Breast epithelium (tissue), 4 donors: ENCODE results near the gene THSD4. TPM values are rescaled to one million over a fixed set of nuclear protein-coding genes. Genes with fewer than 3 reads are reported as not detected.

Experiments
- DNase-seq, 2 donors: peaks; one replicate each; pipeline ENCODE4 v3.0.0-alpha.2; 2019; ENCODE audit warnings: low spot score in 2 of 2
- H3K27ac ChIP-seq, 2 donors: fragments of 200-600 bp; sonication (generic) in 1 of 2; one replicate each; pipeline ENCODE4 v1.5.1; 2016 to 2019; ENCODE audit warnings: mild to moderate bottlenecking in 1 of 2
- H3K27me3 ChIP-seq, 2 donors: fragments of 200-600 bp; sonication (generic) in 1 of 2; one replicate each; pipeline versions ENCODE4 v1.5.1 to v1.6.0; 2017 to 2019; ENCODE audit warnings: control low read depth in 1 of 2, mild to moderate bottlenecking in 1 of 2
- H3K36me3 ChIP-seq: fragments of 200-600 bp; one replicate; pipeline ENCODE4 v1.5.1; 2019
- H3K4me1 ChIP-seq, 2 donors: fragments of 200-600 bp; sonication (generic); one replicate each; pipeline ENCODE4 v1.5.1; 2016 to 2019; ENCODE audit warnings: control low read depth in 1 of 2
- H3K4me3 ChIP-seq, 3 donors: fragments of 200-600 bp; sonication (generic); 1 replicate in 2 of 3; 2 replicates in 1 of 3; pipeline ENCODE4 v1.5.1; 2016 to 2019; ENCODE audit warnings: mild to moderate bottlenecking in 3 of 3, moderate library complexity in 2 of 3
- H3K9me3 ChIP-seq, 2 donors: fragments of 200-600 bp; sonication (generic) in 1 of 2; one replicate each; pipeline ENCODE4 v1.5.1; 2016 to 2019; ENCODE audit warnings: control low read depth in 1 of 2
- POLR2A ChIP-seq: fragments of 450-650 bp; IDR thresholded peaks from one replicate; pipeline ENCODE4 v1.6.1; 2016; ENCODE audit warnings: antibody characterized with exemption, mild to moderate bottlenecking, moderate library complexity
- POLR2AphosphoS5 ChIP-seq, 3 donors: sonication (generic); formaldehyde crosslinking; IDR thresholded peaks; one replicate each; pipeline ENCODE4 v1.6.1; 2017; ENCODE audit warnings: antibody characterized with exemption in 3 of 3
- intact Hi-C: fragments of 100-400 bp; cut with DNase I; formaldehyde crosslinking; loops from one replicate; pipeline ENCODE4 v1.15.1; 2023; ENCODE audit warnings: low total_unique reads
- total RNA-seq, 3 donors: library from RNA; depleted of rRNA; stranded (reverse); fragments of >200 nt; gene quantifications; one replicate each; pipeline ENCODE4 v1.1.0, GENCODE V29; 2016
- TF ChIP-seq, protein P1 (sequence below), 3 donors: fragments of 450-650 bp; IDR thresholded peaks; one replicate each; pipeline ENCODE4 v1.5.1; 2016 to 2017; ENCODE audit warnings: antibody characterized with exemption in 3 of 3, mild to moderate bottlenecking in 3 of 3, moderate library complexity in 3 of 3

Gene THSD4
- total RNA-seq, 3 donors from 2014 or later, result 0.64 to 58.7 (median 41.3) TPM

GRCh38 chr15:71575474-71576045 is 460.3 kb downstream of the THSD4 start:
- no peak for TF ChIP-seq POLR2AphosphoS5 (IDR thresholded peaks at IDR 0.05)
- TF ChIP-seq, protein P1, sequence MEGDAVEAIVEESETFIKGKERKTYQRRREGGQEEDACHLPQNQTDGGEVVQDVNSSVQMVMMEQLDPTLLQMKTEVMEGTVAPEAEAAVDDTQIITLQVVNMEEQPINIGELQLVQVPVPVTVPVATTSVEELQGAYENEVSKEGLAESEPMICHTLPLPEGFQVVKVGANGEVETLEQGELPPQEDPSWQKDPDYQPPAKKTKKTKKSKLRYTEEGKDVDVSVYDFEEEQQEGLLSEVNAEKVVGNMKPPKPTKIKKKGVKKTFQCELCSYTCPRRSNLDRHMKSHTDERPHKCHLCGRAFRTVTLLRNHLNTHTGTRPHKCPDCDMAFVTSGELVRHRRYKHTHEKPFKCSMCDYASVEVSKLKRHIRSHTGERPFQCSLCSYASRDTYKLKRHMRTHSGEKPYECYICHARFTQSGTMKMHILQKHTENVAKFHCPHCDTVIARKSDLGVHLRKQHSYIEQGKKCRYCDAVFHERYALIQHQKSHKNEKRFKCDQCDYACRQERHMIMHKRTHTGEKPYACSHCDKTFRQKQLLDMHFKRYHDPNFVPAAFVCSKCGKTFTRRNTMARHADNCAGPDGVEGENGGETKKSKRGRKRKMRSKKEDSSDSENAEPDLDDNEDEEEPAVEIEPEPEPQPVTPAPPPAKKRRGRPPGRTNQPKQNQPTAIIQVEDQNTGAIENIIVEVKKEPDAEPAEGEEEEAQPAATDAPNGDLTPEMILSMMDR (IDR thresholded peaks at IDR 0.05), result peak; percentile 29 to 47 (median 37)
- no peak for TF ChIP-seq POLR2A
- Histone ChIP-seq H3K4me3 (no peak overlapping the region), H3K9me3 (no peaks in the 10 kb centered on the region), H3K27ac (no peak overlapping the region), H3K4me1 (no peaks in the 10 kb centered on the region), H3K27me3 (no peaks in the 10 kb centered on the region), H3K36me3 (no peaks in the 10 kb centered on the region)
- no peak for DNase-seq
- intact Hi-C loops, result no loop called here

GRCh38 chr15:71577071-71577470 is 461.8 kb downstream of the THSD4 start:
- Histone ChIP-seq H3K27ac (peak overlapping the region in 1 of 2 donors; percentile 6), H3K4me3 (no peak overlapping the region), H3K9me3 (no peaks in the 10 kb centered on the region), H3K36me3 (no peaks in the 10 kb centered on the region), H3K4me1 (no peaks in the 10 kb centered on the region), H3K27me3 (no peaks in the 10 kb centered on the region)
- no peak for TF ChIP-seq POLR2AphosphoS5 (IDR thresholded peaks at IDR 0.05)
- TF ChIP-seq, protein P1 (IDR thresholded peaks at IDR 0.05), result no peak
- TF ChIP-seq POLR2A, result no peak
- DNase-seq, result no peak
- intact Hi-C loops, result no loop called here

- Histone ChIP-seq H3K4me1 (no peaks in the 10 kb centered on the region), H3K27ac (no peak overlapping the region), H3K27me3 (no peaks in the 10 kb centered on the region), H3K36me3 (no peaks in the 10 kb centered on the region), H3K9me3 (peaks cover 11 to 15% of the 10 kb centered on the region in 2 donors), H3K4me3 (no peak overlapping the region)
- intact Hi-C loops, result no loop called here
- no peak for DNase-seq
- TF ChIP-seq POLR2A (no peak), POLR2AphosphoS5 (IDR thresholded peaks at IDR 0.05) (no peak)
- TF ChIP-seq, protein P1 (IDR thresholded peaks at IDR 0.05), result no peak
Measured at GRCh38 chr15:71581398-71581930, 466.2 kb downstream of the THSD4 start.

DNA sequence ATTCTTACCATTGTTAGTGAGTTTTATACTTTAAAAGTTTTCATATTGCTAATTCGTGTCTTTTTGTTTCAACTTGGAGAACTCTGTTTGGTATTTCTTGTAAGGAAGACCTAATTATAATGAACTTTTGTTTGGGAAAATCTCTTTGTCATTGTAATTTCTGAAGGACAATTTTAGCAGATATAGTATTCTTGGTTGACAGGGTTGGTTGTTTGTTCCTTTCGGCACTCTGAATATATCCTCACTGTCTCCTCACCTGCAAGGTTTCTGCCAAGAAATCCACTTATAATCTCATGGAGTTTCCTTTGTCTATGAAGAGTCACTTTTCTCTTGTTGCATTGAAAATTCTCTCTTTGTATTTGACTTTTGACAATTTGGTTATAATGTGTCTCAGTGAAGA is 469.9 kb downstream of the THSD4 start:
- H3K27me3 ChIP-seq, result no peaks in the 10 kb centered on the region
- DNase-seq, result no peak
- H3K36me3 ChIP-seq, result no peaks in the 10 kb centered on the region
- peaks cover 12 to 15% of the 10 kb centered on the region in 2 donors for H3K9me3 ChIP-seq
- intact Hi-C loops, result no loop called here
- H3K27ac ChIP-seq, result no peak overlapping the region
- H3K4me3 ChIP-seq, result no peak overlapping the region
- TF ChIP-seq POLR2AphosphoS5 (IDR thresholded peaks at IDR 0.05) (no peak), POLR2A (no peak)
- TF ChIP-seq, protein P1 (IDR thresholded peaks at IDR 0.05), result no peak
- no peaks in the 10 kb centered on the region for H3K4me1 ChIP-seq

DNA sequence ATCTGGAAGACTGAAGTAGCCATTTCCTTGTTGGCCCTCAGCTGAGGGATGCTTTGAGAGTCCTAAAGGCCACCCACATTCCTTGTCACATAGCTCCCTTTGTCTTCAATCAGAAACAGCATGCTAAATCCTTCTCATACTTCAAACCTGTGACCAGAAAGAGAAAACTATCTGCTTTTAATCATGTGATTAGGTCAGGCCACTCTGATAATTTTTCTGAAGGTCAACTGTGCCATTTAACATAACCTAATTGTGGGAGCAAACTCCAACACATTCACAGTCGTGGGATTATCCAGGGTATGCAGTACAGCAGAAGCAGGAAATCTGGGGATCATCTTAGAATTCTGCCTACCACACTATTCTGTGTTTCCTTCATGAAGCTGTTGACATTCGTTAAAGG is 471.2 kb downstream of the THSD4 start:
- intact Hi-C loops, result no loop called here
- no peak for DNase-seq
- Histone ChIP-seq H3K9me3 (peaks cover 12 to 15% of the 10 kb centered on the region in 2 donors), H3K27me3 (no peaks in the 10 kb centered on the region), H3K36me3 (no peaks in the 10 kb centered on the region), H3K27ac (no peak overlapping the region), H3K4me3 (no peak overlapping the region), H3K4me1 (no peaks in the 10 kb centered on the region)
- TF ChIP-seq POLR2A (no peak), POLR2AphosphoS5 (IDR thresholded peaks at IDR 0.05) (no peak)
- TF ChIP-seq, protein P1 (IDR thresholded peaks at IDR 0.05), result no peak
